Measurements from ENCODE around the gene HECTD1.

The HECTD1 gene

GRCh38 chr14:31207755-31208545 is at the start of gene HECTD1 (continued):
- TF ChIP-seq ZNF18 (tag by site-specific recombination; IDR thresholded peaks at IDR 0.05) (no peak), ZNF16 (tag by site-specific recombination; IDR thresholded peaks at IDR 0.05; ENCODE audit: low read depth) (0 out of 2 replicates have a peak, but pooled peaks have one; percentile 26), ZNF266 (tag by site-specific recombination; IDR thresholded peaks at IDR 0.05; ENCODE audit: low read depth) (no peak), ZNF292 (tag by site-specific recombination; IDR thresholded peaks at IDR 0.05; ENCODE audit: borderline replicate concordance, low read depth) (no peak), ZNF274 (IDR thresholded peaks at IDR 0.05; ENCODE audit: low read length) (no peak), ZNF274 (tag by site-specific recombination; IDR thresholded peaks at IDR 0.05; ENCODE audit: borderline replicate concordance) (no peak), RBAK (tag by site-specific recombination; IDR thresholded peaks at IDR 0.05) (no peak), ZNF510 (tag by site-specific recombination; IDR thresholded peaks at IDR 0.05; ENCODE audit: insufficient replicate concordance) (no peak), GLIS1 (tag by site-specific recombination; IDR thresholded peaks at IDR 0.05) (peak; percentile 86), ZNF391 (tag by site-specific recombination; IDR thresholded peaks at IDR 0.05; ENCODE audit: borderline replicate concordance, low read depth) (peak; percentile 34; the same call in 1 of the 2 replicates), ZFP69B (tag by site-specific recombination; IDR thresholded peaks at IDR 0.05) (peak; percentile 53; the same call in 1 of the 2 replicates), ZNF26 (tag by site-specific recombination; IDR thresholded peaks at IDR 0.05) (no peak), PRDM2 (tag by site-specific recombination; IDR thresholded peaks at IDR 0.05; ENCODE audit: borderline replicate concordance) (no peak), KLF7 (tag by site-specific recombination; IDR thresholded peaks at IDR 0.05; ENCODE audit: borderline replicate concordance) (no peak; the same call in 1 of the 2 replicates), ZNF670 (tag by site-specific recombination; IDR thresholded peaks at IDR 0.05; ENCODE audit: low read depth) (no peak), ZNF701 (tag by site-specific recombination; IDR thresholded peaks at IDR 0.05) (no peak), ZNF146 (tag by site-specific recombination; IDR thresholded peaks at IDR 0.05) (0 out of 2 replicates have a peak, but pooled peaks have one; percentile 13), PRDM6 (tag by site-specific recombination; IDR thresholded peaks at IDR 0.05) (no peak), ZNF155 (tag by site-specific recombination; IDR thresholded peaks at IDR 0.05) (no peak), GLI2 (tag by site-specific recombination; IDR thresholded peaks at IDR 0.05; ENCODE audit: borderline replicate concordance, low read depth) (no peak), IKZF3 (tag by site-specific recombination; IDR thresholded peaks at IDR 0.05) (0 out of 2 replicates have a peak, but pooled peaks have one; percentile 10), ZNF837 (tag by site-specific recombination; IDR thresholded peaks at IDR 0.05) (no peak), ZNF596 (tag by site-specific recombination; IDR thresholded peaks at IDR 0.05) (0 out of 2 replicates have a peak, but pooled peaks have one; percentile 16)
